Raji (cell line): ENCODE measurements around the gene SCIMP.

Source experiments
- POLR2A ChIP-seq: IDR thresholded peaks from 2 replicates; pipeline ENCODE4 v1.6.1; 2011; ENCODE audit warnings: low read depth, low read length, control low read depth; ENCODE audit not compliant: insufficient read depth

Gene SCIMP

GRCh38 chr17:5248821-5249479, 14.3 kb upstream of the SCIMP start:
- no peak for TF ChIP-seq POLR2A

- TF ChIP-seq POLR2A: no peak
Measured at GRCh38 chr17:5247621-5248020, 13.0 kb upstream of the SCIMP start.

- peak; percentile 36; the same call in 1 of the 2 replicates for TF ChIP-seq POLR2A
Measured at GRCh38 chr17:5241861-5242671, 7.4 kb upstream of the SCIMP start.

GRCh38 chr17:5238333-5238732, 3.7 kb upstream of the SCIMP start:
- no peak for TF ChIP-seq POLR2A

GRCh38 chr17:5237541-5238016, 2.9 kb upstream of the SCIMP start:
- TF ChIP-seq POLR2A: peak; percentile 33; the same call in 1 of the 2 replicates

GRCh38 chr17:5236938-5237540, 2.4 kb upstream of the SCIMP start:
- no peak; the same call in 1 of the 2 replicates for TF ChIP-seq POLR2A

GRCh38 chr17:5226940-5227878, 7.5 kb downstream of the SCIMP start:
- no peak for TF ChIP-seq POLR2A

GRCh38 chr17:5225668-5226457, 8.8 kb downstream of the SCIMP start:
- no peak for TF ChIP-seq POLR2A

- no peak for TF ChIP-seq POLR2A
Measured at GRCh38 chr17:5220074-5220473, 14.6 kb downstream of the SCIMP start.

GRCh38 chr17:5219536-5219935, 15.1 kb downstream of the SCIMP start:
- TF ChIP-seq POLR2A: no peak

- TF ChIP-seq POLR2A: no peak
Measured at GRCh38 chr17:5211458-5211857, 23.2 kb downstream of the SCIMP start.

GRCh38 chr17:5210614-5211252, 23.9 kb downstream of the SCIMP start:
- TF ChIP-seq POLR2A: no peak

GRCh38 chr17:5210091-5210490, 24.6 kb downstream of the SCIMP start:
- TF ChIP-seq POLR2A: peak; percentile 53
